Activated CD4-positive, alpha-beta T cell treated with anti-CD3 and anti-CD28 coated beads for 36 hours (primary cell): ENCODE measurements around the gene VAX1. TPM values are rescaled to one million over a fixed set of nuclear protein-coding genes. Genes with fewer than 3 reads are reported as not detected.

Source experiments
- ATAC-seq: fragments of 200-7000 bp; cut with Tn5 transposase; one replicate; pipeline ENCODE4 v1.10.0; 2021; ENCODE audit warnings: mild to moderate bottlenecking, moderate library complexity
- CTCF ChIA-PET: fragments of 350-600 bp; sonication (Branson Sonifier 250); formaldehyde crosslinking; loops from one replicate; lab custom pipeline; 2021; ENCODE audit warnings: antibody characterized with exemption; lab: Charles Lee
- POLR2A ChIA-PET: fragments of 350-600 bp; sonication (Branson Sonifier 250); formaldehyde crosslinking; loops from one replicate; lab custom pipeline; 2021; ENCODE audit warnings: antibody characterized with exemption, inconsistent platforms; lab: Charles Lee
- DNase-seq: peaks from one replicate; pipeline ENCODE4 v3.0.0-alpha.2; 2020
- H3K27ac Mint-ChIP-seq: one replicate; pipeline ENCODE4 v1.8.0; 2021; ENCODE audit warnings: mixed read lengths
- H3K27me3 Mint-ChIP-seq: one replicate; pipeline ENCODE4 v1.8.0; 2021; ENCODE audit warnings: mixed read lengths
- H3K36me3 Mint-ChIP-seq: one replicate; pipeline ENCODE4 v1.8.0; 2021; ENCODE audit warnings: low read depth, mixed read lengths
- H3K4me1 Mint-ChIP-seq: one replicate; pipeline ENCODE4 v1.8.0; 2021; ENCODE audit warnings: mixed read lengths
- H3K4me3 Mint-ChIP-seq: one replicate; pipeline ENCODE4 v1.8.0; 2021; ENCODE audit warnings: mild to moderate bottlenecking, moderate library complexity, mixed read lengths
- H3K9me3 Mint-ChIP-seq: one replicate; pipeline ENCODE4 v1.8.0; 2021; ENCODE audit warnings: low read depth, mixed read lengths
- intact Hi-C, 2 experiments: fragments of 100-400 bp; cut with DNase I in 1 of 2; cut with micrococcal nuclease in 1 of 2; formaldehyde crosslinking; loops; one replicate each; pipeline versions ENCODE4 v1.14.2 to v1.15.1; 2022 to 2024; cut with DNase I, micrococcal nuclease
- total RNA-seq, 2 experiments: library from RNA; stranded (reverse); gene quantifications; one replicate each; pipeline ENCODE4 v1.2.3, GENCODE V29; 2021

Gene VAX1
- total RNA-seq, 2 experiments from 2014 or later = not detected

GRCh38 chr10:117163954-117164548 is 26.0 kb upstream of the VAX1 start:
- peaks cover 41% of the 10 kb centered on the region for H3K4me1 Mint-ChIP-seq
- ChIA-PET POLR2A (interaction anchor here (0.8 kb wide), 1 partner anchor 413 kb away, joined by 5 read pairs; no protein-coding TSS in a partner anchor), CTCF (interaction anchor here (0.6 to 4.6 kb wide), 6 partner anchors 11 to 376 kb away, joined by 3 to 27 read pairs (median 4); no protein-coding TSS in a partner anchor)
- H3K36me3 Mint-ChIP-seq = no peaks in the 10 kb centered on the region
- DNase-seq (no peak), ATAC-seq (no peak)
- peaks cover 71% of the 10 kb centered on the region for H3K27me3 Mint-ChIP-seq
- no peaks in the 10 kb centered on the region for H3K9me3 Mint-ChIP-seq
- no peak overlapping the region for H3K4me3 Mint-ChIP-seq
- no peak overlapping the region for H3K27ac Mint-ChIP-seq
- intact Hi-C loops = loop anchor here (2.0 to 10.0 kb wide), 3 partner anchors 29 to 889 kb away; partner anchors contain the start of genes EMX2 (in 1 of the 2) and GFRA1 (in 1 of the 2)

GRCh38 chr10:117163061-117163953 is 25.2 kb upstream of the VAX1 start:
- intact Hi-C loops = loop anchor here (10.0 kb wide), 2 partner anchors 381 to 889 kb away; partner anchors contain the start of genes EMX2 (in 1 of the 2) and GFRA1 (in 1 of the 2)
- CTCF ChIA-PET = interaction anchor here (0.6 to 1.4 kb wide), 5 partner anchors 12 to 366 kb away, joined by 3 to 7 read pairs (median 3); no protein-coding TSS in a partner anchor
- POLR2A ChIA-PET = interaction anchor here (0.8 kb wide), 1 partner anchor 414 kb away, joined by 5 read pairs; no protein-coding TSS in a partner anchor

GRCh38 chr10:117162093-117163060 is 24.3 kb upstream of the VAX1 start:
- peaks cover 70% of the 10 kb centered on the region for H3K27me3 Mint-ChIP-seq
- peaks cover 34% of the 10 kb centered on the region for H3K4me1 Mint-ChIP-seq
- H3K36me3 Mint-ChIP-seq = no peaks in the 10 kb centered on the region
- no peak for ATAC-seq
- H3K27ac Mint-ChIP-seq = no peak overlapping the region
- ChIA-PET CTCF (interaction anchor here (0.6 to 0.9 kb wide), 4 partner anchors 11 to 101 kb away, joined by 3 to 5 read pairs (median 4); no protein-coding TSS in a partner anchor), POLR2A (interaction anchor here (0.9 kb wide), 1 partner anchor 14 kb away, joined by 3 read pairs; no protein-coding TSS in a partner anchor)
- intact Hi-C loops = loop anchor here (10.0 kb wide), 2 partner anchors 382 to 888 kb away; partner anchors contain the start of genes EMX2 (in 1 of the 2) and GFRA1 (in 1 of the 2)
- H3K9me3 Mint-ChIP-seq = no peaks in the 10 kb centered on the region
- peak overlapping the region; percentile 12 for H3K4me3 Mint-ChIP-seq
- DNase-seq = peak; percentile 7

More at GRCh38 chr10:117163061-117163953, 25.2 kb upstream of the VAX1 start:
- H3K9me3 Mint-ChIP-seq = no peaks in the 10 kb centered on the region
- ATAC-seq = no peak
- no peaks in the 10 kb centered on the region for H3K36me3 Mint-ChIP-seq
- peaks cover 37% of the 10 kb centered on the region for H3K4me1 Mint-ChIP-seq
- H3K27ac Mint-ChIP-seq = no peak overlapping the region
- peaks cover 70% of the 10 kb centered on the region for H3K27me3 Mint-ChIP-seq
- DNase-seq = peak; percentile 31
- H3K4me3 Mint-ChIP-seq = no peak overlapping the region

GRCh38 chr10:117161386-117162033 is 23.4 kb upstream of the VAX1 start:
- POLR2A ChIA-PET = interaction anchor here (0.9 kb wide), 1 partner anchor 13 kb away, joined by 3 read pairs; no protein-coding TSS in a partner anchor
- intact Hi-C loops = loop anchor here (10.0 kb wide), 2 partner anchors 383 to 887 kb away; partner anchors contain the start of genes EMX2 (in 1 of the 2) and GFRA1 (in 1 of the 2)
- peaks cover 68% of the 10 kb centered on the region for H3K27me3 Mint-ChIP-seq
- H3K36me3 Mint-ChIP-seq = no peaks in the 10 kb centered on the region
- DNase-seq = no peak
- ATAC-seq = no peak
- H3K27ac Mint-ChIP-seq = no peak overlapping the region
- peaks cover 28% of the 10 kb centered on the region for H3K4me1 Mint-ChIP-seq
- CTCF ChIA-PET = interaction anchor here (0.6 to 0.9 kb wide), 3 partner anchors 11 to 102 kb away, joined by 3 to 4 read pairs (median 3); no protein-coding TSS in a partner anchor
- no peaks in the 10 kb centered on the region for H3K9me3 Mint-ChIP-seq
- no peak overlapping the region for H3K4me3 Mint-ChIP-seq

- no peak for DNase-seq
- Mint-ChIP-seq H3K4me1 (peaks cover 23% of the 10 kb centered on the region), H3K4me3 (no peak overlapping the region), H3K27ac (no peak overlapping the region), H3K36me3 (no peaks in the 10 kb centered on the region), H3K9me3 (no peaks in the 10 kb centered on the region), H3K27me3 (peaks cover 71% of the 10 kb centered on the region)
- ChIA-PET CTCF (no interaction called here), POLR2A (no interaction called here)
- intact Hi-C loops = loop anchor here (10.0 kb wide), 2 partner anchors 384 to 886 kb away; partner anchors contain the start of genes EMX2 (in 1 of the 2) and GFRA1 (in 1 of the 2)
- ATAC-seq = no peak
Measured at GRCh38 chr10:117160567-117160966, 22.5 kb upstream of the VAX1 start.

GRCh38 chr10:117159390-117159789 is 21.3 kb upstream of the VAX1 start:
- Mint-ChIP-seq H3K4me1 (peaks cover 14% of the 10 kb centered on the region), H3K4me3 (no peak overlapping the region), H3K27me3 (peaks cover 71% of the 10 kb centered on the region), H3K27ac (no peak overlapping the region), H3K9me3 (no peaks in the 10 kb centered on the region), H3K36me3 (no peaks in the 10 kb centered on the region)
- ATAC-seq (no peak), DNase-seq (no peak)
- ChIA-PET POLR2A (no interaction called here), CTCF (interaction anchor here (1.5 to 2.4 kb wide), 4 partner anchors 8 to 370 kb away, joined by 5 to 17 read pairs (median 6); no protein-coding TSS in a partner anchor)
- intact Hi-C loops = no loop called here

- ChIA-PET CTCF (interaction anchor here (1.0 to 2.4 kb wide), 5 partner anchors 9 to 369 kb away, joined by 3 to 17 read pairs (median 6); no protein-coding TSS in a partner anchor), POLR2A (no interaction called here)
- peaks cover 7% of the 10 kb centered on the region for H3K4me1 Mint-ChIP-seq
- no peaks in the 10 kb centered on the region for H3K9me3 Mint-ChIP-seq
- DNase-seq (no peak), ATAC-seq (no peak)
- no peak overlapping the region for H3K4me3 Mint-ChIP-seq
- no peak overlapping the region for H3K27ac Mint-ChIP-seq
- H3K36me3 Mint-ChIP-seq = no peaks in the 10 kb centered on the region
- intact Hi-C loops = no loop called here
- H3K27me3 Mint-ChIP-seq = peaks cover 74% of the 10 kb centered on the region
Measured at GRCh38 chr10:117158297-117158696, 20.2 kb upstream of the VAX1 start.

- ATAC-seq = no peak
- POLR2A ChIA-PET = no interaction called here
- CTCF ChIA-PET = interaction anchor here (1.7 kb wide), 1 partner anchor 14 kb away, joined by 3 read pairs; no protein-coding TSS in a partner anchor
- no peaks in the 10 kb centered on the region for H3K9me3 Mint-ChIP-seq
- H3K36me3 Mint-ChIP-seq = no peaks in the 10 kb centered on the region
- H3K27ac Mint-ChIP-seq = no peak overlapping the region
- H3K4me1 Mint-ChIP-seq = no peaks in the 10 kb centered on the region
- peaks cover 58% of the 10 kb centered on the region for H3K27me3 Mint-ChIP-seq
- H3K4me3 Mint-ChIP-seq = no peak overlapping the region
- DNase-seq = no peak
- intact Hi-C loops = no loop called here
Measured at GRCh38 chr10:117152668-117153067, 14.6 kb upstream of the VAX1 start.

- Mint-ChIP-seq H3K4me3 (no peak overlapping the region), H3K36me3 (no peaks in the 10 kb centered on the region), H3K27ac (no peak overlapping the region), H3K9me3 (peaks cover 4% of the 10 kb centered on the region), H3K27me3 (peaks cover 43% of the 10 kb centered on the region), H3K4me1 (no peaks in the 10 kb centered on the region)
- DNase-seq = no peak
- ChIA-PET CTCF (interaction anchor here (2.1 kb wide), 1 partner anchor 26 kb away, joined by 4 read pairs; no protein-coding TSS in a partner anchor), POLR2A (interaction anchor here (0.7 kb wide), 1 partner anchor 14 kb away, joined by 3 read pairs; no protein-coding TSS in a partner anchor)
- ATAC-seq = no peak
- intact Hi-C loops = no loop called here
Measured at GRCh38 chr10:117148284-117148683, 10.2 kb upstream of the VAX1 start.
